ENCODE data around the gene PLXNA3.

Gene PLXNA3

GRCh38 chrX:154525606-154526490 is 67.8 kb downstream of the PLXNA3 start:
- DNase-seq (ENCODE audit: extremely low read depth in 1 of 2, low read depth in 1 of 2), result no peak

DNA sequence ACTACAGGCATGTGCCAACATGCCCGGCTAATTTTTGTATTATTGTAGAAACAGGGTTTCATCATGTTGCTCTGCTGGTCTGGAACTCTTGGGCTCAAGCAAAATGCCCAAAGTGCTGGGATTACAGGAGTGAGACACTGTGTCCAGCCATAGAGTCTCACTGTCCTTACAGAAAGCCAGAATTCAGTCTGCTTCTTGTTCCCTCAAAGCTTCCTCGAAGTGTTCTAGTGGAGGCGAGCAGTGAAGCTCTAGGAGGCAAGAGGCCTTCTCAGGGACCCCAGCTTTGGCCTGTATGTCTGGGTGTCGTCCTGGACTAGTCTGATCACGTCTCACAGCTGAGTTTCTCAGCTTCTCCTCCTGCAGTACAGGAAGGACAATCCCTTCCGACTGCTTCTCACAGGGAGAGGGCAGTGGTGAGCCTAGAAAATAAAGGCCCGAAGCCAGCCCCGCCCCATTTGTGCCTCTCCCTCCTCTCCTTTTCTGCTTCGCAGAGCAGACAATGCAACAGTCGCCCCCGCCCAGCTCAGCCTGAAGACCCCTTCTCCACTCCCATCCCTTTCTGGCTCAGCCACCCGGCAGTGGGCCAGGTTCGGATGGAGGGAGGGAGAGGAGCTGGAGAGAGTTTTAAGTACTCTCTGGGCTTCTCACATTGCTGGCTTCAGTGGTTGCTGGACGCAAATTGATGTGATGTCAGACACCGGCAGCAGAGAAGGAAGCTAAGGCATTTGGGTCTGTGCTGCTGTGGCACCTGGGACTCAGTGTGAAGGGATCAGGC is 69.0 kb downstream of the PLXNA3 start:
- peak in 1 of 2 donors; percentile 24 for DNase-seq (ENCODE audit: extremely low read depth in 1 of 2, low read depth in 1 of 2)
